ENCODE results near the gene ADGRF5.

The ADGRF5 gene

DNA sequence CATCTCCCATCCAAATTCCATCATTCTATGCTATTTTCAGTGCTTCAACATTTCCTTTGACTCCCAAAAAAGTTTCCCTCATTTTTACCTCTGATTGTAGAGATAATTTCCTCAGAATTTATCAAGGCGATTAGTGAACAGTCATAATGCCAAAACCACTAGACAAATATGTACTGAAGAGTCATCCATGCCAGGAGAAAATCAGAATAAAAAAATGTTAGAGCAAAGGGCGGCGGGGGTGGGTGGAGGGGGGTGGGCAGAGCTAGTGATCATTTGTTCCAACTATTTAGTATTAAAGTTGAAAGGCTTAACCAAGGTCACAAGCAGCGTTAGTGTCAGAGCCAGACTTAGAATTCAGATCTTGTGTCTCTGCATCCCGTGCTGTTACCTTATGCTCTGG is 5.3 kb upstream of the ADGRF5 start:
- no peak for DNase-seq

DNA sequence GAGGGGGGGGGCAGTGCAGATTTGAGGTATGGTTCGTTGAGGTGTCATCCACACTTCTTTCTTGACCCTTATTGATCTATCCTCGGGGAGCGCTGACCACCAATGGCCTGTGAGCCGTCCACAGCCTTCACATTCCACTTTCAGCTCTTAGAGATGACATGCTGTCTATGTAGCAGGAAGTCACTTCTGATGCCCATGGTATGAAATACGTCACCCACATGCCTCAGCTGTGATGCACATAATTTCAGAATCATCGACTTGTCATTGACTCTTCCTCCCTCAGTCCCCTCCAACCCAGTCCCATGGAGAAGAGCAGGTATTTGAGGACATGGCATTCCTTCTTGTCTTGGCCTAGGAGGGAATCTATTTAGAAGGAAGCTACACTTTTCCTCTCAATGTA is 4.7 kb upstream of the ADGRF5 start:
- no peak for DNase-seq

DNA sequence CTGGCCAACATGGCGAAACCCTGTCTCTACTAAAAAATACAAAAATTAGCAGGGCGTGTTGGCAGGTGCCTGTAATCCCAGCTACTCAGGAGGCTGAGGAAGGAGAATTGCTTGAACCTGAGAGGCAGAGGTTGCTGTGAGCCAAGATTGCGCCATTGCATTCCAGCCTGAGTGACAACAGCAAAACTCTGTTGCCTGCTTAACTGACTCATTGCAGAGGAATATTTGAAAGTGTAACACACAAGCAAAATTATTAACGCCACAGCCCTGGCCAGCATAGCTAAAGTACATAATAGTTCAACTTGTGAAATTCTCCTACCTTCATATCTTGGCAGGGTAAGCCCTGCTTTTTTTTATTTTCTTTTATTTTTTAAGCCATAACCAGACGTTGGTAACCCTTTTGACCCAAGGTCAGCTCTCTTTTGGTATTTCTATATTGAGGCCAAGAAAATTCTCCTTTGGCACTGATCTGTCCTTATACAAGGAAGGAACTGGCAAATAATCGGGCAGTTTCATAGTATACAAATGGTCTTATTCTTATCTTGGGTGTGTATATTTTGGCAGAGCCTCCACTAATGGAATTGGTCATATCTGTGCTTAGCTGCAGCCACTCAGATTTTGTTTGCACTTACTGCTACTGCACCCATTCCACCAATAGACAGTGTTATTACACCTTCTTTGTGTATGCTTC is 4.0 kb upstream of the ADGRF5 start:
- DNase-seq, result no peak

DNA sequence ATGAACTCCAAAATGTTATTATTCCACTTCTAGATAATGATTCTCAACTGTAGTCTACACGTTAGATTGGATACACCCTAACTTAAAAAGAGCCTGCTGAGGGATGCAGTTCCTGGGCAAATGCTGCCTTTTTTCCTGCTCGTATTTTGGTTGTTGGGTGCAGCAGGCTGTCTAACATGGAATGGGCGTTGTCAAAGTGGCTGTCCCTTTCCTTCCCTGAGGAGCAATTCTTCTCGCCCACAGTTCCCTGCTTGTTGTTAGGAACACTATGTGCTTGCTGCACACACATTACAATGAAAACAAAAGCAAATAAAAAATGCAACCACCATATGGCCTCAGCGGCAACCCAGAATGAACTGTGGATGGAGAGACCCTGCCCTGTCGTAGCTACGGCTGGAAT is 1.7 kb upstream of the ADGRF5 start:
- no peak for DNase-seq

DNA sequence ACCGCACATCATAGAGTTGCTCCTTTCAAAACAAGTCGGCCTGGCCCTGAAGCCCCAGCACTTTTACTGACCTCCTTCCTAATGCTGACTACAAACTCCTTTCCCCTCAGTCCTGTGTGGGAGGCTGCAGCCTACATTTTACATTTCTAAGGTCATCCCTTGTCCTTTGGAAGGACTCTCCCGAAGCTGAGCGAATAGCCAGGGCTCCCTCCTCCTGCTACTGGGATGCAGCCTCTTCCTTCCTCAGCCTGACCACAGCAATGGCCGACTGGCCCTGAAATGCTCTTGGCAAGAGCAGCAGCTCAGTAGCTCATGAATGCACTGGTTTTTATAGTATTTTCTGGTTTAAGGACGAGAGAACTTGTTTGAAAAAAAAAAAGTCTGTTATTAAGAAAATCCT is 679 bp downstream of the ADGRF5 start:
- DNase-seq, result no peak

DNA sequence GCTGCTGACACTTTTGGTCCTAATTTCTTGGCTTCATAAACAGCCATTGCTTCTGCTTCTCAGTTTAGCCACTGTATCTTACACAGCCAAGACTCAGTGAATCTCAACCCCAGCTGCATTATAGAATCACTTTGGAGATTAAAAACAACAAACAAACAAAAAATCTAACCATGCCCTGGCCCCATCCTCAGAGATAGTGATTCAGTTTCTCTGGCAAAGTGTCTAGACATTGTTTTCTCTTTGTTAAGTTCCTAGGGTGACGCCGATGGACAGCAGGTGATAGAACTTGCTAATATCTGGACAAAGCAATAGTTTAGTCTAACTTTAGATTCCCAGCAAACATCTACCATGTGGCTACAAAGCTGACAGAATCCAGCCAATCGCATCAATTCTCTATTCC is 2.9 kb downstream of the ADGRF5 start:
- DNase-seq, result no peak

DNA sequence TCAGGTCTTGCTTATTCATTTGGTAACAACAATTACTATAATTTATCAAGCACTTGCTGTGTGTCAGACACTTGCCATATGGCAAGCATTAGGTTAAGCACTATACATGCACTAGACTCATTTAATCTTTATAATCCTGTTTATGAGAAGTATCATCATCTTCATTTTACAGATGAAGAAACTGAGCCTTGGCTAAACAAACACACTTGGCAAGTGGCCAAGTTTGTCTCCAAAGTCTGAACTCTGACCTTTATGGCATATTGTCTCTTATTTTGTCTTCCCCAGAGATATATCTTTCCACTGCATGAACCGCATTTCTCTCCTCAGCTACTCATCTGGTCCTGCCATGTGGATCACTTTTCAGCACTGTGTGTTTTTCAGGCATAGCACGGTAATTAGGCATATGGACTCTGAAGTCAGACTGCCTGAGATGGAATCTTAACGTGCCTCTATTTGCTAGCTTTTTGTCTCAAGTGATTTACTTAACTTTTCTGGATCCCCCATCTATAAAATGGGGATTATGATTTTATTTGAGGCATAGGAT is 4.7 kb downstream of the ADGRF5 start:
- no peak for DNase-seq

DNA sequence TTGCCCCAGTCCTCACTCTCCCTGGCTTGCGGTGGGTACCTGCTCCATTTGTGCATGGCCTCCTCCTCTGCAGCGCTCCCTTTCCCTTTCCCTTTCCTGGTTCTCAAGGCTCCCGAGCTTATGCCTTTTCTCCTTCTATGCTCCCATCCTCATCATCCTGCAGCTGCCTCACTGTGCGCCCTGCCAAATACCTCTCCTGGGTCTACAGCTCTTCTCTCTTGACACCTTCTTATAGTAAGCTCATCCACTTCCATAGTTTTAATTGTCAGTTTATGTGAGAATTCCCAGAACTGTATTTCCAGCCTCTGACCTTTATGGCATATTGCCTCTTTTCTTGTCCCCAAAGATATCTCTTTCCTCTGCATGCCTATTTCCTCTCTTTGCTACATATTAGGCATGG is 5.9 kb downstream of the ADGRF5 start:
- DNase-seq, result no peak

DNA sequence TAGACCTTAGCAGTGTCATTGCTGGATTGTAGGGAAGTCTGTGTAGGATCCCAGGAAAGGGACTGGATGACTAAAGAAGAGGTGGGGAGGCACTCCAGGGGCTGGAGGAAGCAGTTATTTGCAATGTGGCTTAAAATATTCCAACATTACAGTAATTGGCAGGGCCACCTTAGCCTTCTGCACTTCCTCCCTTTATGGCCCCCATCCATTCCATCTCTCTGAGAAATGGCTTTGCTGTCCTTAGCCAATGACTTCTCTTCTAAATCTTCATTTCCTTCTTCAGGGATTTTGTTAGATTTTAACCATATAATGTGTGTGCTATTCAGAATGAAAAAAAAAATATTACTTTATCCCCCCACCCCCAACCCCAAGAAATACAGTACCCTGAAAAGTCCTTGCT is 6.4 kb downstream of the ADGRF5 start:
- DNase-seq, result no peak

DNA sequence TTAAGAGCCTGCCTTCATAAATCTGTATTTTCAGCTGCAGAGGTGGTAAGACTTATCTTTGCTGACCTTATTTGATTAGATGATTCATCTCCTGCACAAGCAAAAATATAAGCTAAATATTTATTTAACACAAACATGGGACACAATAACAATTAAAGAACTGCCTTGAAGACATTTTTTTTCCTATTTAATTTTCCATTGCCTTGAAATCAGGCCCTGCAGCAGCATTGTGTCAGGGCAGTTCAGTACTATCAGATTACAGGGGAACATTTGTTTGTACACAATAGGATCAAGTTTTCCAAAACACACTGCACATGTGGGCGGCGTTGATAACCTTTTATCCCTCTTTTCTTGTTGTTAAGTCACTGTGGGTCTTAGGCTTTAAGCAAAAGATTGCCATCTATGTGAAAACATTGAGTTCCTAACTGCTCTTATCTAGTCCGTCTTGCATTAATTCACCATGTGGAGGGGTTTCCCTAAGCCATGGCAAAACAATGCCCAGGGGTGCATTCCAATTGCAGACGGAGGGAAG is 7.4 kb downstream of the ADGRF5 start:
- DNase-seq, result no peak

DNA sequence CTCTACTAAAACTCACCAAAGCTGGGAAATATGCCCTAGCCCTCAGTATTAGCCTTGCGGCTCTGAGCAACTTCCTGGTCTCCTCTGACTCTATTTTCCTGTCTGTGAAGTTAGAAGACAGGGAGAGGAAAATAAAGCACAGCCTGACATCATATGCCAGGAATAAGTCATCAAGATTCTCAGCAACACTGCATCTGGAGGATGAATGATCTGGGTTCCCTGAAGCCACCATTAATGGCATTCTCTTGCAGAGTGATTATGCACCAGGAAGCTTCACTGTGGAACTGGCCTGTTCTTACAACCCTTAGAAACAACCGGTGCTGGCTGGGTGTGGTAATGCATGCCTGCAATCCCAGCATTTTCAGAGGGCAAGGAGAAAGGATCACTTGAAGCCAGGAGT is 12.4 kb downstream of the ADGRF5 start:
- DNase-seq, result no peak

DNA sequence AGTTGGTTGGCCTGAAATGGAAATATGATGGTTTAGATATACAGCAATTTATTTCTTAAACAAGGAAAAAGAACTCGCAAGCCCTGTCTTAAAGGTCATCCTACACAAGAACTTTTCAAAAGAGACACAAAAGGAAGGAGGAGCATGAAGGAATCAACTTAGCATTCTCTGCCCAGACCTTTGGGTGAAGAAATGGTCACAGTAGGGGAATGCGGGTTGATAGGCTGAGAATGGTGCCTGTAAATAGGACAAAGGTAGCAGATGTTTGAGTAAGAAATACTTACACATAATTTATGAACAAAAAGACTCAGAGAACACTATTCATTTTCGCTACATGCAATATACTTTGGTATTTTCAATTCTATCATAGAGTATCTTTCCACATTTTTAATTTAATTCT is 15.0 kb downstream of the ADGRF5 start:
- no peak for DNase-seq

DNA sequence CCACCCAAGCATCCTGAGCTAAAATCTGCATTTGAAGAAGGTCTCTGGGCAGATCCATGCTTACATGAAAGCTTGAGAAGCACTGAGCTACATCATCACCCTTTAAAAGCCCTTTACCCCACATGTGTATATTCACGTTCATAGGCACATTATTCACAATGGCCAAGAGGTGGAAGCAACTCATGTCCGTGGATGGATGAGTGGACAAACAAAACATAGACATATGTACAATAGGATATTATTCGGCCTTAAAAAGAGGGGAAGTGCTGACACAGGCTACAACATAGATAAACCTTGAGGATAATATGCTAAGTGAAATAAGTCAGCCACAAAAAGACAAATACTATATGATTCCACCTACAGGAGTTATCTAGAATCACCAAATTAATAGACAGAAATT is 17.6 kb downstream of the ADGRF5 start:
- DNase-seq, result no peak

DNA sequence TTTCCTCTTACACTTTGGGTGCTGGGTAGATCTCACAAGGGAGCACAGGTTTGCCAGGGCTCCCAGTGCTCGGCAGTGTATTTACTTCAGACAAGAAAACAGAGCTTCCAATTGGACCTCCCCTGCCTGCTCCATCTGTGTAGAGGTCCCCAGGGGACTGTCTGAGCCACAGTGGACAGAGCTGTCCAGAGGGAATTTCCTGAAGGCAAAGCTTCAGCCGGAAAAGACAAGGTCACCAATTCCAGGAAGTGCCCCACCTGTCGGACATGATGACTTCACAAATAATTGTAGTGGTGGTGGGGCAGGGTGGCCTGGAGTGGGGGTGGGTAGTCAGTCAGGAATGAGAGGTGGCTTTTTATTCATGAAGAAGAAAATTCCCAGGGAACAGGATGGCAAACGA is 18.6 kb downstream of the ADGRF5 start:
- DNase-seq, result no peak

DNA sequence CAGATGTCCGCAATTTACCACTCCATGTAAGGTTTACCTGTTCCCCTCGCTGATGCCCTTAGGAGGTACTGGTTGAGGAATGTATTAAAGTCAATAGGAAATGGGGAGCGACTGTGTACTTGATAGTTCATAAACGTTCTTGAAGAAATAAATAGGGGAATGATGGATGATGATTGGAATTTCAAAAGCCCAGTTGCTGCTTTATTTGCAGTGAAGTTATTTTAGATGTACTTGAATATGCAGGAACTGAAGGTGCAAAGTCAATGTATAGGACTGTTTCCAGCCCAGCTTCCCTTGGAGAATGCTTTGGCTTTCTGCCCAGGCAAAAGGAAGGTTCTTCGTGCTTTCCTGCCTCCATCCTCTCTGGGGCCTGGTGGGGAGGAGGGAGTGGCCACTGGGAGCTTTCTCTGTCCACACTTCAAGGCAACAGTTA is 19.8 kb downstream of the ADGRF5 start:
- DNase-seq, result no peak

DNA sequence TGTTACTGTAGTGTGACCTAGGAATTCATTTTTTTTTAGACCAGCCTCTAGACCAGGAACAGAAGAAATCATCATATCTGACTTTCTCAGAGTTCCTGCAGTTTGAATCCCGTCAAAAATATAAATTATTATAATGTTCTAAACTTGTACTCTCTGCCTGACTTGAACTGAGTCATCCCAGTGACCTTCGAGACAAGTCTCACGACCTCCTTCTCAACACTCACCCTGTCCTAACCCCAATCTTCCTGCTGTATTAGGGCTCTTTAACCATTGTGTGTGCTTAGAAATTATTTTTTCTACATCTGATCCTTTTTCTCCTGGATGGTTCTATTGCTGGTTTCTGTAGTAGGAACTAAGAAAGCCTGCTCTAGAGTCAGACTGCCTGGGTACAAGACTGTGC is 21.5 kb downstream of the ADGRF5 start:
- DNase-seq, result no peak

DNA sequence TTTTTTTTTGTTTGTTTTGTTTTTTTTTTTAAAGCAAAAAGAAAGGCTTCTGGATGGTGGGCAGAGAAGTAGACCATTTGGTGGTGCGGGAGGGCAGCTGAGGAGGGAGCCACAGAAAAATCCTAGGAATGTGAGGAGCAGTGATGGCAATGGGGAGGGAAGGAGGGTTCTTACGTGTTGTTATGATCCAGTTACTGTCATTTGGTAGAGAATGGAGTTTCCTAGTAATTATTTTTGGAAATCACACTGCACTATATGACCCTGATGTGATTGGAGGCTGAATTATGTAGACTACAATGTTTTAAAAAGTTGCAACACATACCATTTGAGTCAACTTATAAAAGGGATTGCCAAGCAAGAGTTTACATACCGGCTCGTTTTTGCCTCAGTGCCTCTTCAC is 22.1 kb downstream of the ADGRF5 start:
- DNase-seq, result no peak

DNA sequence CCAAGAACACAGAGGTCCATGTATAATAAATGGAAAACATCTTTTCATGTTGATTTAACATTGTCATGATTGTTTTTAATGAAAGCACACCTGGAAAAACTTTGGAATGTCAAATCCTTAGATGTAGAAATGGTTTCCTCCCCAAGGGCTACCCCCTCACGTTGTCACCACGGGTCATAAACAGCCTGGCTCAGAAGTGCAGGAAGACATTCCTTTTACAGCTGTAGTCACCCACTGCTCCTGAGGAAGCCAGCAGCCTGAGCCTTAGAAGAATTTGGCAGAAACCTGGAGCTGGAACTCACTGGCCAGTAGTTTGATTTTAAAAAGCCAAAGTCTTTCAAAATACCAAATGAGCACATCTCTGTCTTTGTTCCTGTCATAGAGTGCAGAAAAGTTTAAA is 23.7 kb downstream of the ADGRF5 start:
- no peak for DNase-seq

DNA sequence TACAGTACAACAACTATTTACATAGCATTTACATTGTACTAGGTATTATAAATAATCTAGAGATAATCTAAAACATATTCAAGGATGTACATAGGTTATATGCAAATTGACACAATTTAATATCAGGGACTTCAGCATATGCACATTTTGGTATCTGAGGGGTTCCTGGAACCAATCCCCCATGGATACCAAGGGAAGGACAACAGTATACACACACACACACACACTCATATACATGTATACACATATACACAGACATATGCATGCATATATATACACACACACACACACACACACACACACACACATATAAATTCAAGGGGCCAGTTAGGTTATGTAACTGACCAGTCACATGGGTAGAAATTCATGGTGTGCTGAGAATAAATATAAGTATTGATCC is 24.9 kb downstream of the ADGRF5 start:
- no peak for DNase-seq

DNA sequence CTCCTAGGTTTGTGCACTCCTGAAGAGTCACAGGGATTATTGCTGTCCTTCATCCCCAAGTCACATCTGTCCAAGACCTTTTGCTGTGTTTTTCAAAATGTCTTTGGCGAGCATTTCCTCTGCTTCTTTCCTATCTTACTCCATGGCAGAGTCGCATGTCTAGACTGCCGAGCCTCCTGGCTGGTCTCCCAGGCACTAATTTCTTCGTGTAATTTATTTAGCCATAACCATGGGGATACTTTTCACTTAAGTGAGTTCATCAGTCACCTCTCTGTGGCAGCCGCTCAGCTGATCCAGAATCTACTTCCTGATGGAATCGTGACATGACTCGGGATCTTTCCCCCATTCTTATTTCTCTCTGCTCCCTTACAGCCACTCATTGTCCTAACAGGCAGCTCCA is 25.8 kb downstream of the ADGRF5 start:
- DNase-seq, result no peak

DNA sequence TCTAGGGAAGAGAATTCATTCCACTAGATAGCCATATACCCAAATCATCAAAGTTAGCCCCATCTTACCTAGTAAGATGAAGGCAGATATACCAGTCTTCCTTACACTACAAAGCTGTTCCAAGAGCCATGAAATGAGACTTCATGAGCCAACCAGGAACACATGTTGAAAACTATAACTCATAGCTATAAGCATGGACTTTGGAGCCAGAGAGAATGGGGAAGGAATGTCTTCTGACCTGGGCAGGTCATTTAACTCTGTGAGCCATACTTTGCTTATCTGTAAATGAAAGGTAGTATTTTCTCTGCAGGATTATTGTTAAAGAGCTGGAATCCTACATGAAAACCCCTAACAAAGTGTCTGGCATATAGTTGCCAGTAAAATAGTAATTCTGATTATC is 27.3 kb downstream of the ADGRF5 start:
- no peak for DNase-seq

DNA sequence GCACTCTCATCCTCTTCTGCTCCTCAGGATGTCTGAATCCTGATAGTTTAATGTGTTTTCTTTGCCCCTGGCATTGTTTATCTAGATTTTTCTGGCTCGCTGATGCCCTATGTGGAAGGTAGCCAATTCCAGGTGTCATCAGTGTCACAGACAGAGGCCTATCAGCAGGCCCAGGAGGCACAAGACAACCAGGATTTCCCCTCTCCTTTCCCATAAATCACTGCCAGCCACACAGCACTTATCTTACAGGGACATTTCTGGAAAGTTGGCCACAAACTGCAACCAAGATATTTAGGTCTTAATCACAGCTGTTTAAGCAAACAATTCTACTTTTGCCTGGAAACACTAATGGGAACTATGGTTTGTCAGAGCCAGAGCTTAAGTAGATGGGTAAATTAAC is 28.1 kb downstream of the ADGRF5 start:
- peak; percentile 21 for DNase-seq

DNA sequence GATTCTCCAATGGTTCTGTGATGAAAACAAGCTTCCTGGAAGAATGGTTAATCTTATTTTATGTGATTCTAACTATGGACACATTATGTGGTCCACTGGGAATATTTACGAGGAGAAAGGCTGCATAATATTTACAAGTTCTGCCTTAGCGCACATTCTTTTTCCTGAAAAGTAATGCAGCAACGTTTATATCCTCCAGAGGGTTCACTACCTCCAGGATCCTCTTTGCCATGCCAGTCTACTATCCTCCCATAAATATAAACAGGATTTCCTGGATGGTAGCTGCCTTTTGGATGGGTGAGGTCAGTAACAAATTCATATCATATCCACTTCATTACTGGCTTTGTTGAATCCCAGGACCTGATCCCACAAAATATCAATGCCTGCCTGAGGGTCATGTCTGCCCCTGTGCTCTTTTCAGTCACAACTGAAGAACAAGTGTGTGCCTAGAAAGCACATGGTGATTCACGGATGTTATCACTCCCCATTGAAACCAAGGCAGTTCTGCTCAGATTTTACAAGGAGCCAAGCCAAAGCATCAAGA is 30.4 kb downstream of the ADGRF5 start:
- DNase-seq, result no peak

DNA sequence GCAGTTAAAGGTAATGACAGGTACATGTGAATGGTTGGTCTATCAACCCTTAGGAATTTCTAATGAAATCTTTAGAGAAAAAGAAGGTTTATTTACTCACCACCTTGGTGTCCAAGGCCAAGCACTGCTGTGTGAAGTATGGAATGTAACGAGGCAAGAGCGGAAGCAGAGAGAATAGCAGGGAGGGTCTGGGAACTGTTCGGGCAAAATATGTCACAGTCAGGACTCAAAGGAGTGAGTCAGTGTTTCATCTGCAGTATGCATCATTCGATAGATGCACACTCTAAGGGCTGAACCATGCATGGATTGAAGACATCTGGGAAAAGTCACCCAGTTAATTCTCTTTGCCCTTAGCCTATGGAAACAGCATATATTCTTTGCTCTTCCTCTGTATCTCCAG is 33.2 kb downstream of the ADGRF5 start:
- no peak for DNase-seq

DNA sequence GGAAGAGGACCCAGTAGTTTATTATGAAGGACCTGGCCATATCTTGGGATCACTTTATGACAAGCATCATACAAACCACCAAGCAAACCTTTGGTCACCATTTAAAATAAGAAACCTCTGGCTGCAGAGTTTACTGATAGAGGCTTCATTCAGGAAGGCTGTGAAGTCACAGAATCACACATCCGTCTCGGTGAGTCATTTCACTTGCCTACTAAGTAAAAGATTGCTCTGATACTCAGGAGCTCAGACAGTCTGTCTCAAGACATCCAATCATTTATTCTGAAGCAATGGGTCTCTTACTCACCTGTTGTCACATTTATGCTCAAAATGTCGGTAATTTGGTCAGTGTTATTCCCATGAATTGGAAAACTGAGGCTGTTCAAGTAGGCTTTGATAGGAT is 33.7 kb downstream of the ADGRF5 start:
- no peak for DNase-seq

All from COR-L47 (cell line).